CD14-positive monocyte (primary cell): Measurements from ENCODE around the gene CCDC160. TPM values are rescaled to one million over a fixed set of nuclear protein-coding genes. Genes with fewer than 3 reads are reported as not detected.

ENCODE experiments used
- DNase-seq, 3 donors: peaks; one replicate each; pipeline ENCODE4 v3.0.0-alpha.2; 2011 to 2022
- H2AFZ ChIP-seq: 2 replicates; pipeline ENCODE4 v1.6.0; 2012; ENCODE audit warnings: mild to moderate bottlenecking, low read depth, low read length, inconsistent platforms; ENCODE audit not compliant: insufficient read depth, poor library complexity, severe bottlenecking
- H3K27ac ChIP-seq, 2 donors: 1 replicate in 1 of 2; 2 replicates in 1 of 2; pipeline ENCODE4 v1.5.1; 2012 to 2013; ENCODE audit warnings: low read length in 2 of 2, control low read depth in 1 of 2, inconsistent platforms in 1 of 2, low read depth in 1 of 2, mild to moderate bottlenecking in 1 of 2
- H3K27me3 ChIP-seq, 2 donors: one replicate each; pipeline versions ENCODE4 v1.6.0 to v1.6.1; 2011 to 2013; ENCODE audit warnings: low read length in 2 of 2; ENCODE audit not compliant: control insufficient read depth in 2 of 2, insufficient read depth in 2 of 2
- H3K36me3 ChIP-seq, 2 donors: replicated peaks in 1 of 2; 1 replicate in 1 of 2; 2 replicates in 1 of 2; pipeline versions ENCODE4 v1.5.1 to v1.6.1; 2012 to 2013; ENCODE audit warnings: low read length in 2 of 2, control low read depth in 1 of 2, inconsistent platforms in 1 of 2, mild to moderate bottlenecking in 1 of 2; ENCODE audit not compliant: insufficient read depth in 2 of 2, control insufficient read depth in 1 of 2
- H3K4me1 ChIP-seq, 2 donors: 1 replicate in 1 of 2; 2 replicates in 1 of 2; pipeline versions ENCODE4 v1.5.1 to v1.6.1; 2012 to 2013; ENCODE audit warnings: low read length in 2 of 2, control low read depth in 1 of 2, inconsistent platforms in 1 of 2, mild to moderate bottlenecking in 1 of 2, moderate library complexity in 1 of 2; ENCODE audit not compliant: insufficient read depth in 2 of 2, control insufficient read depth in 1 of 2
- H3K4me2 ChIP-seq: replicated peaks from 2 replicates; pipeline ENCODE3; 2012; ENCODE audit warnings: low read length, moderate library complexity, mild to moderate bottlenecking; ENCODE audit not compliant: poor library complexity, severe bottlenecking; ENCODE audit errors: extremely low read depth
- H3K4me3 ChIP-seq, 3 experiments: fragments of 200-600 bp in 1 of 3; sonication (generic) in 1 of 3; replicated peaks in 1 of 3; 1 replicate in 2 of 3; 2 replicates in 1 of 3; pipeline ENCODE4 v1.5.1; 2011 to 2013; ENCODE audit warnings: low read length in 3 of 3, mild to moderate bottlenecking in 3 of 3, control low read depth in 2 of 3, low read depth in 2 of 3, inconsistent platforms in 1 of 3, moderate library complexity in 1 of 3
- H3K79me2 ChIP-seq: 2 replicates; pipeline ENCODE4 v1.6.0; 2012; ENCODE audit warnings: mild to moderate bottlenecking, control low read depth, inconsistent platforms, low read length, moderate library complexity; ENCODE audit not compliant: insufficient read depth
- H3K9ac ChIP-seq: 2 replicates; pipeline ENCODE4 v1.6.0; 2017; ENCODE audit warnings: low read length, mild to moderate bottlenecking; ENCODE audit not compliant: insufficient read depth, poor library complexity, severe bottlenecking
- H3K9me3 ChIP-seq, 2 donors: replicated peaks in 1 of 2; 1 replicate in 1 of 2; 2 replicates in 1 of 2; pipeline versions ENCODE4 v1.5.1 to v1.6.1; 2012 to 2013; ENCODE audit warnings: low read length in 2 of 2, control low read depth in 1 of 2; ENCODE audit not compliant: control insufficient read depth in 1 of 2, insufficient read depth in 1 of 2
- H4K20me1 ChIP-seq: 2 replicates; pipeline ENCODE4 v1.6.0; 2012; ENCODE audit warnings: mild to moderate bottlenecking, low read length, control low read depth, moderate library complexity; ENCODE audit not compliant: insufficient read depth
- H3K27ac Mint-ChIP-seq, 7 donors: one replicate each; pipeline ENCODE4 v1.8.0; 2020; ENCODE audit warnings: mild to moderate bottlenecking in 7 of 7, mixed read lengths in 7 of 7, moderate library complexity in 6 of 7, inconsistent platforms in 2 of 7
- H3K27me3 Mint-ChIP-seq, 3 donors: one replicate each; pipeline ENCODE4 v1.8.0; 2021 to 2022; ENCODE audit warnings: low read depth in 3 of 3, mild to moderate bottlenecking in 3 of 3, mixed read lengths in 3 of 3, moderate library complexity in 3 of 3, inconsistent platforms in 1 of 3
- H3K36me3 Mint-ChIP-seq, 2 donors: one replicate each; pipeline ENCODE4 v1.8.0; 2020; ENCODE audit warnings: mixed read lengths in 2 of 2, inconsistent platforms in 1 of 2, mild to moderate bottlenecking in 1 of 2
- H3K4me1 Mint-ChIP-seq: one replicate; pipeline ENCODE4 v1.8.0; 2020; ENCODE audit warnings: mild to moderate bottlenecking, mixed read lengths
- H3K4me3 Mint-ChIP-seq, 2 donors: one replicate each; pipeline ENCODE4 v1.8.0; 2020; ENCODE audit warnings: mild to moderate bottlenecking in 2 of 2, mixed read lengths in 2 of 2, moderate library complexity in 1 of 2
- H3K9me3 Mint-ChIP-seq, 7 donors: one replicate each; pipeline ENCODE4 v1.8.0; 2020 to 2022; ENCODE audit warnings: mixed read lengths in 7 of 7, mild to moderate bottlenecking in 6 of 7, moderate library complexity in 6 of 7, inconsistent platforms in 2 of 7
- WGBS: methylation state at CpG from one replicate; pipeline ENCODE4 v1.1.5; 2013; ENCODE audit warnings: missing lambda C conversion rate; ENCODE audit not compliant: insufficient coverage; 5-methylcytosine and 5-hydroxymethylcytosine counted together
- intact Hi-C, 2 donors: fragments of 100-400 bp; cut with micrococcal nuclease; formaldehyde crosslinking; loops; one replicate each; pipeline versions ENCODE4 v1.15.0 to v1.15.1; 2023
- polyA plus RNA-seq, 3 donors: library from polyadenylated mRNA; depleted of rRNA in 1 of 3; unstranded in 2 of 3; stranded (reverse) in 1 of 3; fragments of 300-500 nt in 2 of 3; fragments of >200 nt in 1 of 3; fragmentation: Illumina TruSeq in 2 of 3; gene quantifications; 1 replicate in 2 of 3; 2 replicates in 1 of 3; pipeline ENCODE4 v1.2.3, GENCODE V29; 2012 to 2021
- TF ChIP-seq, protein P1 (sequence below): fragments of 200-600 bp; IDR thresholded peaks from one replicate; pipeline ENCODE4 v1.8.0; 2022; ENCODE audit warnings: antibody characterized with exemption, mild to moderate bottlenecking

Gene CCDC160
- polyA plus RNA-seq, 3 donors: not detected

DNA sequence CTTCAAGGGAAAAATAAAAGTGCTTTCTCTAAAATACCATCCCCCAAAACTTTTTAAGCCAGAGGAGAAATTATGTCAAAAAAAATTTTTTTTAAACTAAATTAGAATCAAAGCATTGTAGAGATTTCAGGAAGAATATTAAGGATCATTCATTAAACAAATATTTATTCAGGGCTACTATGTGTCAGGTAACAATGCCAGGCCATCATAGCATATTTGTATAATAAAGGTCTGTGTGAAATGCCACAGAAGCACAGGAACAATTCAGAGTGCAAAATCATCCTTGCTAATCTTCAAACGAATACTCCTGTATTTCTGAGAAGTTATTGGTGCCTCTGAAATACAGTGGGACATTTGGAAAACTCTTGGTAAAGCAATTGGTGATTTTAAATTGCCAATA, 2.0 kb downstream of the CCDC160 start:
- Histone ChIP-seq H3K4me2 (no peak overlapping the region), H4K20me1 (no peaks in the 10 kb centered on the region), H3K4me3 (no peak overlapping the region), H3K27me3 (peaks cover 15 to 26% of the 10 kb centered on the region in 2 donors), H3K79me2 (no peaks in the 10 kb centered on the region), H3K4me1 (peaks cover 0 to 3% of the 10 kb centered on the region in 2 donors), H3K27ac (no peak overlapping the region), H3K9me3 (peaks cover 0 to 3% of the 10 kb centered on the region in 2 donors), H3K9ac (no peak overlapping the region), H3K36me3 (no peaks in the 10 kb centered on the region), H2AFZ (no peak overlapping the region)
- intact Hi-C loops: no loop called here
- no peak overlapping the region for H3K4me3 Mint-ChIP-seq
- H3K27me3 Mint-ChIP-seq: peaks cover 22 to 45% (median 41%) of the 10 kb centered on the region in 3 donors
- peaks cover 0 to 5% (median 2%) of the 10 kb centered on the region in 7 donors for H3K9me3 Mint-ChIP-seq
- H3K27ac Mint-ChIP-seq: no peak overlapping the region
- WGBS: no CpG with 5 or more reads among the region's 1 CpG
- H3K36me3 Mint-ChIP-seq: no peaks in the 10 kb centered on the region
- H3K4me1 Mint-ChIP-seq: no peaks in the 10 kb centered on the region
- TF ChIP-seq, protein P1, sequence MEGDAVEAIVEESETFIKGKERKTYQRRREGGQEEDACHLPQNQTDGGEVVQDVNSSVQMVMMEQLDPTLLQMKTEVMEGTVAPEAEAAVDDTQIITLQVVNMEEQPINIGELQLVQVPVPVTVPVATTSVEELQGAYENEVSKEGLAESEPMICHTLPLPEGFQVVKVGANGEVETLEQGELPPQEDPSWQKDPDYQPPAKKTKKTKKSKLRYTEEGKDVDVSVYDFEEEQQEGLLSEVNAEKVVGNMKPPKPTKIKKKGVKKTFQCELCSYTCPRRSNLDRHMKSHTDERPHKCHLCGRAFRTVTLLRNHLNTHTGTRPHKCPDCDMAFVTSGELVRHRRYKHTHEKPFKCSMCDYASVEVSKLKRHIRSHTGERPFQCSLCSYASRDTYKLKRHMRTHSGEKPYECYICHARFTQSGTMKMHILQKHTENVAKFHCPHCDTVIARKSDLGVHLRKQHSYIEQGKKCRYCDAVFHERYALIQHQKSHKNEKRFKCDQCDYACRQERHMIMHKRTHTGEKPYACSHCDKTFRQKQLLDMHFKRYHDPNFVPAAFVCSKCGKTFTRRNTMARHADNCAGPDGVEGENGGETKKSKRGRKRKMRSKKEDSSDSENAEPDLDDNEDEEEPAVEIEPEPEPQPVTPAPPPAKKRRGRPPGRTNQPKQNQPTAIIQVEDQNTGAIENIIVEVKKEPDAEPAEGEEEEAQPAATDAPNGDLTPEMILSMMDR: no peak
- DNase-seq: no peak

DNA sequence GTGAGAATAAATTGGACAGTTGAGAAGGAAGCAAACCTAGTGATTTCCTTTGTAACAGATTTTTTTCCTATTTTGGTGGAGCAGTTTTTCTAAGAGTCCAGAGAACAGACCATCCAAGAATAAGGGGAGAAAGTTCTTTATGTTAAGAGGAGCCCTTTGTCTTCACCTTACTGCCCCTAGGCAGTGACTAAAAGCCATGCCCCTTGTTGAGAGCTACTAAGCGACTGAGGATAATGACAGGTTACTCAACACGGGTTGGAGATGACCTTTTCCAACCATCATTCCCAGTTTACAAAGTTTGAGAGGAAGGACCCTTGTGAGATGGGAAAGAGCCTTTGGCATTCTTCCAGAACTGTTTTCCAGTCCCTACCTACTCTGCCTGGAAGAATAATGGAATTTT, 3.2 kb downstream of the CCDC160 start:
- Histone ChIP-seq H3K79me2 (no peaks in the 10 kb centered on the region), H4K20me1 (no peaks in the 10 kb centered on the region), H3K36me3 (no peaks in the 10 kb centered on the region), H3K27ac (no peak overlapping the region), H3K4me3 (no peak overlapping the region), H3K4me2 (no peak overlapping the region), H3K4me1 (peaks cover 0 to 3% of the 10 kb centered on the region in 2 donors), H2AFZ (no peak overlapping the region), H3K27me3 (peaks cover 17 to 26% of the 10 kb centered on the region in 2 donors), H3K9ac (no peak overlapping the region), H3K9me3 (peaks cover 0 to 3% of the 10 kb centered on the region in 2 donors)
- peaks cover 0 to 5% (median 2%) of the 10 kb centered on the region in 7 donors for H3K9me3 Mint-ChIP-seq
- H3K4me3 Mint-ChIP-seq: no peak overlapping the region
- no peaks in the 10 kb centered on the region for H3K4me1 Mint-ChIP-seq
- DNase-seq: no peak
- no peaks in the 10 kb centered on the region for H3K36me3 Mint-ChIP-seq
- no peak overlapping the region for H3K27ac Mint-ChIP-seq
- WGBS: no CpG with 5 or more reads among the region's 2 CpGs
- peaks cover 22 to 53% (median 41%) of the 10 kb centered on the region in 3 donors for H3K27me3 Mint-ChIP-seq
- TF ChIP-seq, protein P1: no peak
- intact Hi-C loops: no loop called here
